Renal pelvis (tissue), 12 donors: Measurements from ENCODE around the gene SMIM35. TPM values are rescaled to one million over a fixed set of nuclear protein-coding genes. Genes with fewer than 3 reads are reported as not detected.
A peak's percentile ranks its signal among the peaks of the same experiment; 100 is the strongest.

Experiments used
- DNase-seq: peaks from one replicate; pipeline ENCODE4 v3.0.0-alpha.2; 2013
- long read RNA-seq, 16 experiments: transcript quantifications; one replicate each; lab custom pipeline, GENCODE V29; 2026
- polyA plus RNA-seq, 3 donors: library from polyadenylated mRNA; unstranded; fragments of 120-200 nt; gene quantifications; one replicate each; pipeline ENCODE4 v1.2.1, GENCODE V29; 2013; ENCODE audit not compliant: insufficient read length in 3 of 3

Gene SMIM35
- under 1 TPM; 0.09 to 0.11 (median 0.10) TPM for polyA plus RNA-seq
- long read RNA-seq, donor 1, partial matches to known transcripts, result 6 of 6 reads
- long read RNA-seq, donor 1, other reads (novel, unspliced or antisense), result 0 of 6 reads
- long read RNA-seq, donor 2, result 0 reads
- long read RNA-seq, donor 3, result 0 reads
- long read RNA-seq, donor 4, result 0 reads
- long read RNA-seq, donor 5, result 0 reads
- long read RNA-seq, donor 6, result 0 reads
- long read RNA-seq, donor 7, result 0 reads
- long read RNA-seq, donor 8, result 0 reads
- long read RNA-seq, donor 9, partial matches to known transcripts, result 14 of 19 reads
- long read RNA-seq, donor 9, other reads (novel, unspliced or antisense), result 5 of 19 reads
- long read RNA-seq, donor 10, partial matches to known transcripts, result 25 of 31 reads
- long read RNA-seq, donor 10, other reads (novel, unspliced or antisense), result 6 of 31 reads
- long read RNA-seq, donor 11, partial matches to known transcripts, result 6 of 6 reads
- long read RNA-seq, donor 11, other reads (novel, unspliced or antisense), result 0 of 6 reads
- long read RNA-seq, donor 12, result 0 reads
- long read RNA-seq, donor 13, result 0 reads
- long read RNA-seq, donor 14, result 0 reads
- long read RNA-seq, donor 15, result 0 reads
- long read RNA-seq, donor 16, result 0 reads

DNA sequence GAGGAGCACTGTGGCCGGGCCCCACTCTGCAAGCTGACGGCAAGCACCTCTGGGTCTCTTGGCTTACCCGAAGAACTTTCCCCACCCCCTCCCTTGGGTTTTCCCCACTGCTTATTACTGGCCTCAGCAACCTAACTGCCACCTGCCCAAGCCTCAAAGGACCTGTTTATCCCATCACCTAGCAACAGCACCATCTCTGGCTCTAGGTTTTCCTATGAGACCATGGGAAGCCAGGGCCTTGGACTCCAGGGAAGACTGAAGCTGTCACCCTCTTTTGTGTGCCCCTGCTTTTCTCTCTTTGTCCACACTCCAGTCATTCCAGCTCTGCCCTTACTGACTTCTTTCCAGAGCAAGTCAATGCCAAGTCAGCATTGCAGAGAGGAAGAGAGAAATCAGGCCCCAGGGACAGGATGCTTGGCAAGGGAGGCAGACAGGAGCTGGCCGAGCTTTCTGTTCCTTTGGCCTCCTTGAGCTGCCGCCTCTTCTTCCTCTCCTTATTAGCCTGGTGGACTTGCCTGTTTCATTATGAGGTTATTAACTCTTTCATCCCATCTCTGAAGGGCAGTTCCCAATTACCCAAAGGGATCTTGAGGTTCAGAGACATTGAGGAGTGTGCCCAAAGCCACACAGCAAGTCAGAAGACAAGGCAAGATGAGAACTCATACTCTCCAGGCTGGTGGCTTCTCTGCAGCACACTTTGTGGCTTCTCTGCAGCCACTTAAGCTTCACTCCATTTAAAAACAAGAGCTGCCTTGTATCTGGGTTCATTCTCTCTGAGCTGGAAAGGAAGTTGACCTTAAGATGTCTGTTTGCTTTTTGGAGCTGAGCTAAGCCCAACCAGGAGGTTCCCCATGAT is at the start of gene SMIM35:
SMIM35 (minus strand) TSS at position 51 of the 856 bp plus-strand sequence. CDS start 206 bp downstream, outside the sequence.
- DNase-seq, result no peak

DNA sequence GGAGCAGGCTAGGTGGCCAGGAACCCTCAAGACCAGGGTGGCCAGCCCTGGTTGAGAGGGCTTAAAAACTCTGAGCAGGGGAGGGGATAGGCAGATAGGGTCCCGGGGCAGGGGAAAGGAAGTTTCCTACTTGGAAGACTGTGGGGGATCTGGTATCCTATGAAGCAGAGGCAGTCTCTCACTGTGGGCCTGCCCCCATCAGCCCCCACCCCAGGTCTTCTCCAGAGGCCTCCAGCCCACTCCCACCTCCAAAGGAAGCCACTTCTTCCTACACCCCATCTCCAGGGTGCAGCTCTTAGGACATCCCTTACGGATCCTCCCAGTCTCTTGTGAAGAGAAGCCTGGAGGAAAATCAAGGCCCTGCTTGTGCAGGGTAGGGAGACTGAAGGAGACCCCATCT is 49.6 kb upstream of the SMIM35 start:
- DNase-seq, result no peak

DNA sequence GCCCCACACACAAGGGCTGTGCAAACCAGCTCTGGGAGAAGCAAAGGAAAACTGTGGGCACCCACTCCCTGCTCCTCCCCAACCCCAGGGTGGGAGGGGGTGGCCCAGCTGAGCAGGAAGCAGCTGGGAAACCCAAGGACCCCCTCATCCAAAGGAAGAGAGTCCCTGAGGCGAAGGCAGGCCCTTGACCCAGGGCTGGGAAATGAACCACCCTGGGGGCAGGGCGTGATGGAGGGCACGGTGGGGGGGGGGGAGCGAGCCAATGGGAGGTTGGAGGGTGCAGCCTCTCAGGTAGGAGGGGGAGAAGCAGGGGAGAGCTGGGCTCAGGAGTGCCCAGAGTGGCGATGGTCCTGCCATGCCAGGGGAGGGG is 49.0 kb upstream of the SMIM35 start:
- DNase-seq, result no peak

DNA sequence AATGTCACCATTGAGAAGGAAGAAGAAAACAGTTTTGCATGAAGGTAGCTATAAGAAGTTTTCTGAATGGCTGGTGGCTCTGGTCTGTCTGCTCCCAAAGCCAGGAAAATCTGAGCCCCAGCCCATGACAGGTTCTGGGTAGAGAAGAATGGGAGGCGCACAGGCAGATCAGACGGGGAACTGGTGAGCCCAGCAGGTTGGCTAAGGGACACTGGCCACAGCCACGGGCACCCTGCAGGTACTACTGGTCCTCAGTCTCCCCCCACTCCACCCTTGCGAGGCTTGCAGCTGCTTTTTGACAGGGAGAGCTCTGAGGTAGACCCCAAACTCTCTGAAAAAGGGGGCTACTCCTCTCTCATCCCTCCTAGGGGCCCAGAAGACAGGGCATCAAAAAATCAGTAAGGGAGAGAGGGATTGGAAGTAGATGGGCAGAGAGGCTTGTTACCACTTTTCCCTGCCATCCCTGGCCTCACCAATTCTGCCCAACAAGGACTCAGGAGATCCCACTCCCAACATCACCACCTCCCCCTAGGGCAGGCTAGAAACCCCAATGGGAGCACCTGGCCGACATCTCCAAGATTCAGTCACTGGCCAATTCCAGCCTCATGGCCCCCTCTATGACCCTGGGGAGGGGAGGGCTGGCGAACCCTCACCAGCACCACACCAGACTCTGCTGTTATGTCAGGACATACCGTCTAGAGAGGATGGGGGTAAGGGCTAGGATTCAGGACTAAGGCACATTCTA is 48.5 kb upstream of the SMIM35 start:
- DNase-seq, result no peak

DNA sequence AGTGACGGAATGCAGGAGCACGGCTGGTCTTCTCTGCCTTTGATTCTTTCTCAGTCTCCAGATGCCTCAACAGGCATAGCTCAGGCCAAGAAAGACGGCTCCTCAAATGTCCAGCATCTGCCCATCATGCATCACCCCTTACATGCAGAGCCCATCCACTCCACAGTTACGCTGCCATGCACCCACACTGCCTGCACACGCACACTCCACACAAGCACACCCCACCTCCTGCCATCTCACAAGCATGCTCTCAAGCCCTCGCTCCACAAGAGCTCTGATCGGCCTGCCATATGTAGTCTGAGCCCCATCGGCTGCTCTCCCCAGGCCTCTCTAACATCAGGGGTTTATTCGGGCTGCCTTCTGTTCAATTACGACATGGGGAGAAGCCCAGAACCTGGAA is 47.1 kb upstream of the SMIM35 start:
- DNase-seq, result no peak

DNA sequence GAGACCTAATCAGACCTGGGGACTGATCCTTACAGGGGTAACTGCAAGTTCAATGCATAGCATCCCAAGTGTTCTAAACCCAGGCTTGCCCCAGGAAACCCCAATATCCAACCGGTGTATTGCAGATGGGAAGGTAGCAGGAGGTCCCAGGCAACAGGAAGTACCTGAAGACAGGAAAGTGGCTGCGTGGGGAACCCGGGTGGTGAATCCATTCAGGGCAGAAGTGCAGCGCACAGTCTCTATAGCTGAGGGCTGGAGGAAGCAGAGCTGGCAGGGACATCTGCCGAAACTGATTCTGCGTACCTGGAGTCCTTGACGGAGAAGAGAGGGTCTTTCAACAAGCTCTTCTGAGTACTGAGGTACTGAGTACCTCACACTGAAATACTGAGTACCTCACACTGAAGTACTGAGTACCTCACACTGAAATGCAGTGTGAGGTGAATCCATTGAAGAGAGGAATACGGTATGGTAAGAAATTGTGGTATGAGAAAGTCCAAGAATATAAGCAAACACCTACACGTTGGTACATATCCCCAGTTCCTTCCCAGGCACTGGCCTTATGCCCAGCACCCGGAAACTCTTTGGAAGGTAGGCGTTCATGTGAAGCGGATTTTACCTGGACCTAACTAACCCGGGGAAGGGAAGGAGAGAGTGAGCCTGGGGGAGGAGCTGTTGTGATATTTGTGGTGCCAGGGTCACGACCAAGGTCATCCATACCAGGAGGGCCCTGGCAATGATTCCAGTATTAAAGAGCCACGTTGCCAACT is 45.8 kb upstream of the SMIM35 start:
- DNase-seq, result no peak

DNA sequence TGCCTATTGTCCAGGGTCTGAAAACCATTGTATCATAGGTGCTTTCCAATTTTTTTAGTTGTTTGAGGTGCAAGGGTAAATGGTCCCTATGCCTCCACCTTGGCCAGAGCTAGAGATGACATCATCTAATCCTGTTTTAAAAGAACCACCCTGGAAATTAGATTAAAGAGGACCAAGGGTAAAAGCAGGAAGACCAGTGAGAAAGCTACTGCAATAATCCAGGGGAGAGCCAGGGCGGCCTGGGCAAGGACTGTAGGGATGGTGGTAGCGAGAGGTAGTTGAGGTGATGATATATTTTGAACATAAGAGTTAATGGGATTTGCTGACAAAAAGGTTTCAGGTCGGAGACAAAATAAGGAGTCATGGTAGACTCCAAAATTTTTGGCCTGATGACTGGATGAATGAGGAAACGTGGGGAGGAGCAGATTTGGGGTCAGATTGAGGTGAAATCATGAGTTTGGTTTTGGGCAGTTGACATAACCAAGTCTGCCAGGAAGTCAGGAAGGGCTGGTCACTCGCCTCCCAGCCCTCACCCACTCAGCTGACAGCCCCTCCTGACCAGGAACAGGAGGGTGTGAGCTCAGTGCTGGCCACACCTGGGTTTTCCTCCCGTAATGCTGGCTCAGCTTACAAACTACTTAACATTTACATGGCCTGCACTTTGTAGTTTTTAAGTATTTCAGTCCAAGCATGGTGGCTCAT is 42.9 kb upstream of the SMIM35 start:
- no peak for DNase-seq

DNA sequence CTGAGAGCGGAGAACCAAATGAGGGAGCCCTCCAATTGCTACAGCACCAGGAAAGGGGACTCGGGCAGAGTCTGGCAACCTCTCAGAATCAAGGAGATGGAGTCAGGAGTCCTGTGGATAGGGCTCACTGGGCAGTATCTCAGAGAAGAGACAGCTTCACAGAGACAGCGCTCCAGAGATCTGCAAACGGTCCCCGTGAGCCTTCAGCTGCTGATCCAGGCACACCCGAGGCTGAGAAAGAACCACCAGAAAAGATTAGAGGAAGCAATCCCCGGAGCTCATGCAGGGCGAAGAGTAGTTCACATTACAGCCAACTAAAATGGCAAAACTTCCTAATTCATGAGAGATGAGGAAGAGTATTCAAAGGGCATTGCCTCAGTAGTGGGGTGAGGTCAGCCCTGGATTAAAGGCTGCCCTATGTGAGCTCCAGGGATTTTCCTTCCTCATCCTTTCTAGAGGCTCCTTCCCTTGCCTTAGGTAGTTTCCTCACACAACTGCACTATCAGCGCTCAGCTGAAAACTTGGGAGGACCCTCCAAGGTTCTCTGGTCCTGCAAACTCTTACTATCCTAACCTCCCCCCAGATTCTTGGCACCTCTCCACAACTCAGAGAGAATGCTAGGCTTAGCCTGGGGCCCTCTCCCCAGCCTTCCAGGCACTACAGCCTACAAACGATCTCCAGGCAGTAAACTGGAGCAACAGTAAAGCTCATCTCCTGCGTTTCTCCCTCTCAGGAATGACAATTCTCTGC is 42.1 kb upstream of the SMIM35 start:
- no peak for DNase-seq

DNA sequence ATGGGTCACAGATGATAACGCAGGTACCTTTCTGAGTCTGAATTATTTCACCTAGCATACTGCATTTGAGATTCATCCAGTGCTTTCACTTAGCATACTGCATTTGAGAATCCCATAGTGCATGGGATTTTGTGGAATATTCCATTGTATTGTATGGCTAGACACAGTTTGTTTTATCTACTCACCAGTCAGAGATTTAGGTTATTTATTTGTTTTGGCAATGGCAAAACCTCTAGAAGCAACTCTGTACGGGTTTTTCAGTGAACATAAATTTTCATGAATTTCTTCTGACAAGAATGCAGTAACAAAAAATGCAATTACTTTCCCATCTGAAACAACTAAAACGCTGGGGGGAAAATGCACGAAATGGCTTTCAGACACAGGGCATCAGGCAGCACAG is 41.5 kb upstream of the SMIM35 start:
- peak; percentile 39 for DNase-seq

DNA sequence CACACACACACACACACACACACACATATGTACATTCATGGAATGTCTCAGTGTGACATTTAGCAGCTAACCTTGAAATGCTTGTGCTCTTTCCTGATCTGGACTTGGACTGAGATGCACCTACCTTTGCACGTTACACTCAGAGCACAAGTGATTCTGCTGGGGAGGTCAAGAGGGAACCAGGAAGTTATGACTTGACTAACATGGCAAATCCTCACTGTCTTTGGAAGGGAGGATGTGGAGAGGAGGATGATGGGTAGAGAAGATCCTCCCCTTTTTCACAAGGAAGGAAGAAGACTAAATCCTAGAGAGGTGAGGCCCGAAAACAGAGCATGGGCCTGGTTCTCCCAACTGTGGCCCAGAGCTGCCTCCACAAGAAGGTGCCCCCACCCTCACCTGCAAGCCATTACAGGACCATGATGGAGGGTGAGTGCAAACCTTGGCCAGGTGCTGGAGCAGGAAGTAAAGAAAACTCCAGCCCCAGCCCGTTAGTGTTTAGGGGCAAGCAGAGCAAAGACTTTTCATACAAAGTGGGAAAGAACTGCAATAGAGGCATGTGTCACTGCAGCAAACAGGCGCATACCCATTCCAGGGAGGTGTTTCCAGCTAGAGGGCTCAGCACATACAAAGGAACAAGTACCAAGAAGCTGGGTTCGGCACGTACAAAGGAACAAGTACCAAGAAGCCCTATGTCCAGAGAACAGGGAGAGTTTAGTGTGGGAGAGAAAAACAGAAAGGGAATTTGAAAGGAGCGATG is 39.5 kb upstream of the SMIM35 start:
- DNase-seq, result no peak

DNA sequence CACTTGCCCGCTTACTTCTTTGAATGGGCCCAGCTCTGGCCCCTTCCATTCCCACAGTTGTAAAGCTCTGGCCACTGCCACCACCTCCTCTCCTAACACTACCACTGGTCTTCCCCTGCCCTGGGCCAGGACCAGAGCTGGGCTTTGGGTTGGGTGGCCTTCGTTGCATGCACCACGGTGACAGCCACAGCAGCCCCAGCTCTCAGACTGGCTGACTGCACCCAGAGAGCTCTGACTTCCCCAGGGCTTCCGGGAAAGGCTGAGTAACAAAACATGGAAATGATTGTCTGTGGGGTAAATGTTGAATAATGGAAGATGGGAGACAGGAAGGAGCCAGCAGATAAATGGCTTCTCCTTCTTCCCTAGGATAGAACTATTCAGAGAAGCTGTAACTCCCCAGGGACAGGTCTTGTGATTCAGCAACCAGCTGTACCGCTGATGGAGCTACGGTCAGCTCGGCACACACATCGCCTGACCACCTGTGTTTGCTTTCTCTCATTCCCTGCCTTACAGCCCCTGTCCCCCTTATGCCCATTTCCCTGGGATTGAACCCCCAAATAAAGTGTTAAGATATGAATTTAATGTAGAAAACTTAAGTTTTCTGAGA is 38.3 kb upstream of the SMIM35 start:
- no peak for DNase-seq

DNA sequence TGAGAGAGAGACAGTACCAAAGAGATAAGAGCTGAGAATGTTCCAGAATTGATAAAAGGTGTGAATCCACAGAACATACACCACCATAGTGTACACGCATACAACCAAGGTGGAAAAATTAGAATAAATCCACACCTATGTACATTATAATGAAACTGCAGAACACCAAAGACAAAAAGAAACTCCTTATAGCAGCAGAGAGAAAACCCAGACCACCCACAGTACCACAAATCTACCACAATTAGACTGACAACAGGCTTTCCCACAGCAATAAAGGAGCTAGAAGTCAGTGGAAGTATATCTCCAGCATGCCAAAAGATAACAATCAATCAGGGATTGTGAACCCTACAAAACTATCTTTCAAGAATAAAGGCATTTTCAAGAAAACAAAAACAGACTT is 34.0 kb upstream of the SMIM35 start:
- no peak for DNase-seq

DNA sequence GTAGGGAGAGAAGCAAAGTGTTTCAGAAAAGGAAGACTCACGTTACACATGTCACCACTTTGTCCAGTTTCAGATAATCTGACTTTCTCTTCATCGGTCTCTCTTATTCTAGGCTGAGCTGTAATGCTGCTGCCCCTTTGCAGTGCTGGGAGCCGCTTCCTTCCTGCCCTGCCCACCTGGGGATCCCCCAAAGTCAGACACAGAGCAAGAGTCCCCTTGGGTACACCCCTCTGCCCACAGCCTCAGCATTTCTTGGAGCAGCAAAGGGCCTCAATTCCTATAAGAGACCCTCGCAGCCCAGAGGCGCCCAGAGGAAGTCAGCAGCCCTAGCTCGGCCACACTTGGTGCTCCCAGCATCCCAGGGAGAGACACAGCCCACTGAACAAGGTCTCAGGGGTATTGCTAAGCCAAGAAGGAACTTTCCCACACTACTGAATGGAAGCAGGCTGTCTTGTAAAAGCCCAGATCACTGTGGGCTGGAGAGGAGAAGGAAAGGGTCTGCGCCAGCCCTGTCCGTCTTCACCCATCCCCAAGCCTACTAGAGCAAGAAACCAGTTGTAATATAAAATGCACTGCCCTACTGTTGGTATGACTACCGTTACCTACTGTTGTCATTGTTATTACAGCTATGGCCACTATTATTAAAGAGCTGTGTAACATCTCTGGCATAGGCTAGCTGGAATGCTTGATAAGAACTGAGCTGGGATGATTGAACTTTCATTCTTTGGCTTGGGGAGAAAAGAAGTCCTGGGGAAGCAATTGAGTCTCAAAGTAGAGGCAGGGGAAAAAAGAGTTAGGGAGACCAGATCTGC is 31.2 kb upstream of the SMIM35 start:
- DNase-seq, result no peak

DNA sequence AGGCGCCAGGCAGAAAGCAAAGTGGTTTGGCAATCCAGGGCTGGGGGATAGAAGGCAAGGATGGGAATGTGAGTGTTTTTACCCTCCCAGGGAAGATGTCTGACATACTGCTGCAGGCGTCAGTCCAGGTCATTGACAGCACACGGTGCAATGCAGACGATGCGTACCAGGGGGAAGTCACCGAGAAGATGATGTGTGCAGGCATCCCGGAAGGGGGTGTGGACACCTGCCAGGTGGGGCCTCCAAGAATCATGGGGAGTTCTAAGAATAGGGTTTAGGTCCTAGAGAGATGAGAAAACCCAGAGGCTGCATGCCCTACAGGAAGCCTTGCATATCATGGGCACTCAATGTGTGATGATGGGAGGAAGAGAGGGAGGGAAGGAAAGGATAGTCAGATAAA is 28.3 kb upstream of the SMIM35 start:
- no peak for DNase-seq

DNA sequence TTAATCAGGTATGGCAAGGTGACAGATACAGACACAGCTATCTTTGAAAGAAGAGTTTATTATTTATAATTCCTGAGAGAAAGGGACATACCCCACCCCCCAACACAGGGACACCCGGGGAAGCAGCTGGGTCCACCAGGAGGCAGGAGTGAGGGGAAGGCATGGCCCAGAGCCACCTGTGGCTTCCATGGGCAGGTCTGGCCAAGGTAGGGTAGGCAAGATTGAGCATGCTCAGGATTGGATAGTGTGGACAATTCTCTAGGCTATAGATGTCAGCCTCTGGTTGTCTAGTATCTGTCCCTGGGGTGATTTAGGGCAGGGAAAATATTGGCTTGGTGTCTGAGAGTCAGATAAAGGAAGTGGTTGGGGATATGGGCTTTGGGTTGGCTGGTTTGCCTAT is 27.5 kb upstream of the SMIM35 start:
- DNase-seq, result no peak

DNA sequence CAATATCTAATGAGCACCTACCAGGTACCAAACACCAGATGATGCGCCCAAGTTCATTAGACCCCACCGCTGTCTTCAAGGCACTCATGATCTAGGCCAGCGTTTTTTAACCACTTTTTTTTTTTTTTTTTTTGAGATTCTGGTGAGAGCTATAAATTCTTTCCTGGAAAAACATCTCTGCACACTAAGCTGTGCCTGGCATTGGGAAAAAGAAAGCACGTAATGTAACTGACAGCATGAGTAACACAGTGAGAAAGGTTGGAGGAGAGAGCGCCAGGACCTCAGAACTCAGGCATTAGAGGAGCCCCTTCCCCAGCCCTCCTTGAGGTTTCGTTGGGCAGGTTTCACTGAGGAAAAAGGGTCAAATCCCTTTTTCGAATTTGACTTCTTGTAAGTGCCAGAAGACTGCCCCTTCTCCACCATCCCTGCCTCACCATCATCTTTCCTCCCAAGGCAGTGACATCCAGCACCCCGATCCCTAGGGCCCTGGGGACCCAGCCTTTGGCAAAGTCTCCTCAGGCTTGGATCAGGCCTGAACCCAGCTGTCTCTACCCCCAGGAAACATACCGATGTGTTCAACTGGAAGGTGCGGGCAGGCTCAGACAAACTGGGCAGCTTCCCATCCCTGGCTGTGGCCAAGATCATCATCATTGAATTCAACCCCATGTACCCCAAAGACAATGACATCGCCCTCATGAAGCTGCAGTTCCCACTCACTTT is 26.1 kb upstream of the SMIM35 start:
- DNase-seq, result no peak

DNA sequence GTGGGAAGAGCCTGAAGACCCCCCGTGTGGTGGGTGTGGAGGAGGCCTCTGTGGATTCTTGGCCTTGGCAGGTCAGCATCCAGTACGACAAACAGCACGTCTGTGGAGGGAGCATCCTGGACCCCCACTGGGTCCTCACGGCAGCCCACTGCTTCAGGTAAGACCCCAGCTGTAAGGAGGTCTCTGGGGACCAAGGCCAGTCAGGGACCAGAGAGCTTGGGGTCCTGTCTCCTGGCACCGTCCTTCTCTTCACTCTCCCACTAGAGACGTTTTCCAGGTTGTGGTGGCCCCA is 24.9 kb upstream of the SMIM35 start:
- DNase-seq, result no peak
